Adrenal gland (tissue), 12 donors: ENCODE measurements around the gene TSHZ2. TPM values are rescaled to one million over a fixed set of nuclear protein-coding genes. Genes with fewer than 3 reads are reported as not detected.

Source experiments
- DNase-seq, 7 donors: peaks; one replicate each; pipeline ENCODE4 v3.0.0-alpha.2; 2019 to 2020
- H3K27ac ChIP-seq, 5 donors: fragments of 200-600 bp; sonication (generic) in 4 of 5; 1 replicate in 3 of 5; 2 replicates in 2 of 5; pipeline versions ENCODE4 v1.5.1 to v1.8.0; 2016 to 2020; ENCODE audit warnings: mild to moderate bottlenecking in 1 of 5
- H3K27me3 ChIP-seq: fragments of 200-600 bp; 2 replicates; pipeline ENCODE4 v1.8.0; 2021
- H3K36me3 ChIP-seq, 2 donors: fragments of 200-600 bp; replicated peaks in 1 of 2; 1 replicate in 1 of 2; 2 replicates in 1 of 2; pipeline versions ENCODE4 v1.5.1 to v1.8.0; 2018 to 2022
- H3K4me1 ChIP-seq, 2 donors: fragments of 200-600 bp; replicated peaks in 1 of 2; 1 replicate in 1 of 2; 2 replicates in 1 of 2; pipeline versions ENCODE4 v1.5.1 to v1.8.0; 2018 to 2021
- H3K4me3 ChIP-seq, 4 donors: fragments of 200-600 bp; sonication (generic) in 3 of 4; one replicate each; pipeline ENCODE4 v1.5.1; 2016 to 2018
- H3K9me3 ChIP-seq, 3 donors: fragments of 200-600 bp; sonication (generic) in 1 of 3; replicated peaks in 1 of 3; 1 replicate in 2 of 3; 2 replicates in 1 of 3; pipeline versions ENCODE4 v1.5.1 to v1.8.0; 2016 to 2021
- CTCF ChIP-seq, 6 experiments: fragments of 450-650 bp in 4 of 6; fragments of 200-600 bp in 2 of 6; sonication (generic) in 1 of 6; IDR thresholded peaks; 1 replicate in 5 of 6; 2 replicates in 1 of 6; pipeline versions ENCODE4 v1.5.1 to v1.8.0; 2016 to 2021; ENCODE audit warnings: antibody characterized with exemption in 6 of 6, mild to moderate bottlenecking in 2 of 6, moderate library complexity in 1 of 6
- POLR2A ChIP-seq, 2 donors: fragments of 450-650 bp; IDR thresholded peaks; one replicate each; pipeline ENCODE4 v1.6.1; 2017; ENCODE audit warnings: antibody characterized with exemption in 2 of 2, mild to moderate bottlenecking in 2 of 2, moderate library complexity in 1 of 2
- WGBS, 4 donors: extraction: QIAGEN DNeasy Blood & Tissue Kit in 2 of 4; methylation state at CpG; one replicate each; pipeline versions ENCODE4 v1.1.5 to v1.1.7; 2013 to 2017; 5-methylcytosine and 5-hydroxymethylcytosine counted together
- intact Hi-C, 2 donors: fragments of 100-400 bp; cut with DNase I; formaldehyde crosslinking; loops; one replicate each; pipeline versions ENCODE4 v1.14.1 to v1.15.0; 2022 to 2023
- polyA plus RNA-seq, 3 donors: library from polyadenylated mRNA; stranded (reverse); fragments of 200-250 nt in 2 of 3; fragments of 350-450 nt in 1 of 3; fragmentation: Illumina TruSeq in 1 of 3; extraction: RNeasy Lipid Tissue Mini Kit (QIAGEN cat#74804) in 1 of 3; gene quantifications; one replicate each; pipeline ENCODE4 v1.2.3, GENCODE V29; 2013 to 2014
- total RNA-seq, 9 donors: library from RNA; depleted of rRNA in 4 of 9; stranded (reverse); fragments of >200 nt in 4 of 9; fragments of 120-200 nt in 1 of 9; fragmentation: NEBNext Ultra II Directional in 1 of 9; extraction: Animal tissue kit (Norgen Biotek cat#: 25700) in 1 of 9; gene quantifications; one replicate each; pipeline versions ENCODE4 v1.1.0 to v1.2.4, GENCODE V29; 2013 to 2023
- donor health status: healthy with polysubstance abuse.
- donor health status: Bipolar disorder and iron deficiency.
- donor health status: DM: yes; HTN: yes; CAD: no.
- donor health status: DM: no; HTN: no; CAD: no.
- donor health status: DM: no; HTN: no; CAD: no.
- donor health status: DM: yes; HTN: yes; CAD: no.

Gene TSHZ2
- total and polyA plus RNA-seq, 12 donors, result 20.5 to 87.1 (median 52.4) TPM

- 88 to 100% (median 96%) methylated on average over 1 of the region's 1 CpG for WGBS, 4 donors
- no peak for DNase-seq
- Histone ChIP-seq H3K9me3 (no peaks in the 10 kb centered on the region), H3K4me3 (no peak overlapping the region), H3K36me3 (no peaks in the 10 kb centered on the region), H3K27me3 (no peaks in the 10 kb centered on the region), H3K4me1 (no peaks in the 10 kb centered on the region), H3K27ac (no peak overlapping the region)
- intact Hi-C loops, result no loop called here
- TF ChIP-seq POLR2A (IDR thresholded peaks at IDR 0.05) (no peak), CTCF (IDR thresholded peaks at IDR 0.05) (no peak)
These were observed 273.4 kb downstream of the TSHZ2 start for GRCh38 chr20:53245574-53245973.

GRCh38 chr20:53247468-53248103, 275.4 kb downstream of the TSHZ2 start:
- Histone ChIP-seq H3K27ac (no peak overlapping the region), H3K36me3 (no peaks in the 10 kb centered on the region), H3K4me3 (no peak overlapping the region), H3K27me3 (no peaks in the 10 kb centered on the region), H3K9me3 (no peaks in the 10 kb centered on the region), H3K4me1 (no peaks in the 10 kb centered on the region)
- TF ChIP-seq CTCF (IDR thresholded peaks at IDR 0.05), result no peak
- no peak for TF ChIP-seq POLR2A (IDR thresholded peaks at IDR 0.05)
- no peak for DNase-seq
- WGBS, 4 donors, result 91 to 93% (median 91%) methylated on average over 9 of the region's 9 CpGs
- intact Hi-C loops, result no loop called here

- H3K9me3 ChIP-seq, result no peaks in the 10 kb centered on the region
- WGBS, 4 donors, result 80 to 90% (median 85%) methylated on average over 4 of the region's 4 CpGs
- DNase-seq, result no peak
- no peak overlapping the region for H3K4me3 ChIP-seq
- H3K36me3 ChIP-seq, result no peaks in the 10 kb centered on the region
- no peaks in the 10 kb centered on the region for H3K27me3 ChIP-seq
- intact Hi-C loops, result no loop called here
- TF ChIP-seq CTCF (IDR thresholded peaks at IDR 0.05) (no peak), POLR2A (IDR thresholded peaks at IDR 0.05) (no peak)
- no peaks in the 10 kb centered on the region for H3K4me1 ChIP-seq
- no peak overlapping the region for H3K27ac ChIP-seq
These were observed 278.3 kb downstream of the TSHZ2 start for GRCh38 chr20:53250456-53250855.

DNA sequence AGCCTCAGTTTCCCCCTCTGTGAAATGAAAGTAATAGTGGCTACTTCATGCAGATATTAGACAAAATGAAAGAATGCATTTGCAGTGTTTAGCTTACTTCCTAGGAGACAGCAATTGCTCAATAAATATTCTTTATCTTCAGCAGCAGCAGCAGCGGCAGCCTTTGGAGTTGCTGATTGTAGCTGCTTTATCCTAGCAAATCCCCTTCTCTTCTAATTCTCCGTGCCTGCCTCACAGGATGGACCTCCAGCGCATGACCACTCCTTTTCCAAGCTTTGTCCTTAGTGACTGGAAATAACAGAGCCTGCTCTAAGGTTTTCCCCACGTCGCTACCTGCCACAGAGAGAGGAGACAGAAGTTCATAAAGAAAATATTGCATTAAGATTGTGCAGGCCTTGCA, 279.8 kb downstream of the TSHZ2 start:
- H3K36me3 ChIP-seq, result no peaks in the 10 kb centered on the region
- H3K27ac ChIP-seq, result no peak overlapping the region
- no peaks in the 10 kb centered on the region for H3K4me1 ChIP-seq
- no peak overlapping the region for H3K4me3 ChIP-seq
- TF ChIP-seq CTCF (IDR thresholded peaks at IDR 0.05) (no peak), POLR2A (IDR thresholded peaks at IDR 0.05) (no peak)
- no peaks in the 10 kb centered on the region for H3K9me3 ChIP-seq
- no peaks in the 10 kb centered on the region for H3K27me3 ChIP-seq
- WGBS, 4 donors, result 86 to 94% (median 92%) methylated on average over 5 of the region's 5 CpGs
- intact Hi-C loops, result no loop called here
- no peak for DNase-seq
